ENCODE data around the gene CSN1S1. TPM values are rescaled to one million over a fixed set of nuclear protein-coding genes. Genes with fewer than 3 reads are reported as not detected.

The CSN1S1 gene
- total RNA-seq: 10 to 100 TPM in 2 of 4 donors, 1 to 10 TPM in 2; 1.3 to 27.3 (median 16.2) TPM

GRCh38 chr4:69930768-69931167 lies at the start of gene CSN1S1:
Gene CSN1S1, plus strand, starts transcription at chr4:69931068. Its CDS starts 1,488 bp downstream, at chr4:69932556.
- no peak for TF ChIP-seq CTCF (IDR thresholded peaks at IDR 0.05; ENCODE audit: low read depth)

- no peak for TF ChIP-seq CTCF (IDR thresholded peaks at IDR 0.05; ENCODE audit: low read depth)
These were observed 49.6 kb upstream of the CSN1S1 start for GRCh38 chr4:69881173-69881773.

- TF ChIP-seq CTCF (IDR thresholded peaks at IDR 0.05; ENCODE audit: low read depth): no peak
These were observed 48.7 kb upstream of the CSN1S1 start for GRCh38 chr4:69882150-69882549.

GRCh38 chr4:69888336-69888735 lies 42.5 kb upstream of the CSN1S1 start:
- TF ChIP-seq CTCF (IDR thresholded peaks at IDR 0.05; ENCODE audit: low read depth): no peak

- no peak for TF ChIP-seq CTCF (IDR thresholded peaks at IDR 0.05; ENCODE audit: low read depth)
These were observed 36.7 kb upstream of the CSN1S1 start for GRCh38 chr4:69894186-69894585.

GRCh38 chr4:69894721-69895120 lies 36.1 kb upstream of the CSN1S1 start:
- no peak for TF ChIP-seq CTCF (IDR thresholded peaks at IDR 0.05; ENCODE audit: low read depth)

GRCh38 chr4:69896530-69897116 lies 34.2 kb upstream of the CSN1S1 start:
- TF ChIP-seq CTCF (IDR thresholded peaks at IDR 0.05; ENCODE audit: low read depth): no peak
